ENCODE results near the gene SCLY.

SCLY gene

GRCh38 chr2:238132463-238133450 is 72.0 kb downstream of the SCLY start:
- no peak for TF ChIP-seq CTCF (IDR thresholded peaks at IDR 0.05; ENCODE audit: low read depth, low read length, missing control alignments)
- H3K4me3 ChIP-seq (ENCODE audit: low read depth, low read length) = no peak overlapping the region
- no peak for DNase-seq (ENCODE audit: low read depth)

- DNase-seq (ENCODE audit: low read depth) = no peak
- TF ChIP-seq CTCF (IDR thresholded peaks at IDR 0.05; ENCODE audit: low read depth, low read length, missing control alignments) = peak; percentile 9
- H3K4me3 ChIP-seq (ENCODE audit: low read depth, low read length) = no peak overlapping the region
Observed at GRCh38 chr2:238133499-238134392, 72.9 kb downstream of the SCLY start.

GRCh38 chr2:238134393-238134785 is 73.6 kb downstream of the SCLY start:
- no peak for TF ChIP-seq CTCF (IDR thresholded peaks at IDR 0.05; ENCODE audit: low read depth, low read length, missing control alignments)
- no peak for DNase-seq (ENCODE audit: low read depth)
- no peak overlapping the region for H3K4me3 ChIP-seq (ENCODE audit: low read depth, low read length)

DNA sequence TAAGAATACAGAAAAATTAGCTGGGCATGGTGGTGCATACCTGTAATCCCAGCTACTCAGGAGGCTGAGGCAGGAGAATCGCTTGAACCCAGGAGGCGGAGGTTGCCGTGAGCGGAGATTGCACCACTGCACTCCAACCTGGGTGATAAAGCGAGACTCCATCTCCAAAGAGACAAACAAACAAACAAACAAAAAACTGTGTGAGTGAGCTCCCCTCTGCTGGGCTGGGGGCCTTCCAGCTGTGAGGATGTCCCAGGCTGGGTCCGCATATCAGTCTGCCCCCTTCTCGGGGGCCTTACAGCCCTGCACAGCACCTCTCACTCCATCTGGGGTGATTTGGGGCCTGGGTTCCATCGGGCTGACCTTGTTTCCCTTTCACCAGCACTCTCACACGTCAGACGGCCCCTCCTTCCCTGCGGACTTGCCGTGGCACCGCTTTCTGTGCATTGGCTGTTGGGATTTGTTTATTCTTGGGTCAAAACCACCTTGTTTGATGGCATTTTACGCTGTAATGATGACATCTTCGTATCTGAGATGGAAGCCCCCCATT is 74.9 kb downstream of the SCLY start:
- no peak for TF ChIP-seq CTCF (IDR thresholded peaks at IDR 0.05; ENCODE audit: low read depth, low read length, missing control alignments)
- DNase-seq (ENCODE audit: low read depth) = no peak
- no peak overlapping the region for H3K4me3 ChIP-seq (ENCODE audit: low read depth, low read length)

DNA sequence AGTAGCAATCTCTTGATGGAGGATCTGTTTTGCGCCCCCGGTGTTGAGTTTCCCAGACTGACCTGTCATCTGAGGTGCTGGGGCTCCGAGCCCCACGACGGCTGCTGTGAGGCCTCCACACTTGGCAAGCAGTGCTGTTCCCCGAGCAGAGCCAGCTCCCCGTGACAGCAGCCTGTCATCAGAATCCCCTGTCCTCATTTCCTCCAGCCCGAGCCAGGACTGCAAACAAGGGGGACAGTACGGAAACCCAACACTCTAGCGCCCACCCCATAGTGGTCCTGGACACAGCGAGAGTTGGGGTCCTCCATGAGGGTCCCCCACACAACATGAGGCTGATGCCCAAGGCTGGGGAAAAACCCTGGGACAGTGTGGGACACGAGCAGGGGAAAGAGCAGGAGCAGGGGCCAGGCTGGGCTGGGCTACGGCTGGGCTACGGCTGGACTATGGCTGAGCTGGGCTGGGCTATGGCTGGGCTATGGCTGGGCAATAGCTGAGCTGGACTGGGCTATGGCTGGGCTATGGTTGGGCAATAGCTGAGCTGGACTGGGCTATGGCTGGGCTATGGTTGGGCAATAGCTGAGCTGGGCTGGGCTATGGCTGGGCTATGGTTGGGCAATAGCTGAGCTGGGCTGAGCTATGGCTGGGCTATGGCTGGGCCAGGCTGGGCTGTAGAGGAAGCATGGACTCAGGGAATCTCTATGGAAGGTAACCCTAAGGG is 76.2 kb downstream of the SCLY start:
- no peak for TF ChIP-seq CTCF (IDR thresholded peaks at IDR 0.05; ENCODE audit: low read depth, low read length, missing control alignments)
- DNase-seq (ENCODE audit: low read depth) = no peak

DNA sequence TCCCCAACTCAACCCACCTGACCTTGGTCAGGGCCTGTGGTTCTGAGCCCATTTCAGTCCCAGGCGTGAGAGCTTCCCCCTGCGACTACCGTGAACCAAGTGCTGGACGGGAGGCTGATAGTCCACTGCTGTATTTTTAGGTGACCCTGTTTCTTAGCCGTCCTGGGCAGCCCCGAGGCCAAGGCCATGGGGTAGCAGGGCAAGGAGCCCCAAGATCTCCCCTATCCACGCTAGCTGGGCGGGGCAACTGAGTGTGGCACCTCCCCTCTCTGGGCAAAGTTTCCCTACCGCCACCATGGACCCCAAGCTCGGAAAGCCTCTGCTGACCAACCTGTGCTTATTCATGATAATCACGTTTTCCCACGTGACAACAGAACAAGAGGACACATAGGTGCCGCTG is 77.1 kb downstream of the SCLY start:
- no peak for DNase-seq (ENCODE audit: low read depth)
- no peak overlapping the region for H3K4me3 ChIP-seq (ENCODE audit: low read depth, low read length)
- TF ChIP-seq CTCF (IDR thresholded peaks at IDR 0.05; ENCODE audit: low read depth, low read length, missing control alignments) = no peak

More for the DNA sequence above, 76.2 kb downstream of the SCLY start:
- H3K4me3 ChIP-seq (ENCODE audit: low read depth, low read length) = no peak overlapping the region

Data from GM12864 (cell line).